GM23338 (cell line): ENCODE results near the gene IDI2. TPM values are rescaled to one million over a fixed set of nuclear protein-coding genes. Genes with fewer than 3 reads are reported as not detected.
A peak's percentile ranks its signal among the peaks of the same experiment; 100 is the strongest.

Experiments used
- ATAC-seq: fragments of 200-7000 bp; cut with Tn5 transposase; 3 replicates; pipeline ENCODE4 v1.9.1; 2020
- DNase-seq: peaks from one replicate; pipeline ENCODE4 v3.0.0-alpha.2; 2015; ENCODE audit warnings: low spot score
- H2AFZ ChIP-seq: fragments of 200-600 bp; sonication (generic); 2 replicates; pipeline ENCODE4 v1.8.0; 2016; ENCODE audit warnings: antibody characterized with exemption, mild to moderate bottlenecking, moderate library complexity
- H3F3A ChIP-seq: fragments of 200-600 bp; sonication (generic); replicated peaks from 2 replicates; pipeline ENCODE4 v1.8.0; 2017; ENCODE audit warnings: antibody characterized with exemption, mixed run types, low read depth
- H3K27ac ChIP-seq: fragments of 200-600 bp; sonication (generic); 2 replicates; pipeline ENCODE4 v1.6.1; 2016; ENCODE audit warnings: low read depth
- H3K27me3 ChIP-seq: fragments of 200-600 bp; sonication (generic); 2 replicates; pipeline ENCODE4 v1.8.0; 2016; ENCODE audit warnings: mild to moderate bottlenecking, mixed run types, moderate library complexity; ENCODE audit not compliant: insufficient read depth
- H3K36me3 ChIP-seq: fragments of 200-600 bp; sonication (generic); 2 replicates; pipeline ENCODE4 v1.8.0; 2016; ENCODE audit warnings: mild to moderate bottlenecking; ENCODE audit not compliant: insufficient read depth
- H3K4me1 ChIP-seq: fragments of 200-600 bp; sonication (generic); 2 replicates; pipeline ENCODE4 v1.8.0; 2016; ENCODE audit warnings: mild to moderate bottlenecking, moderate library complexity; ENCODE audit not compliant: insufficient read depth
- H3K4me2 ChIP-seq: fragments of 200-600 bp; sonication (generic); 2 replicates; pipeline ENCODE4 v1.7.1; 2017; ENCODE audit warnings: mixed run types
- H3K4me3 ChIP-seq: fragments of 200-600 bp; sonication (generic); 2 replicates; pipeline ENCODE4 v1.6.1; 2016; ENCODE audit warnings: mixed run types
- H3K79me2 ChIP-seq: fragments of 200-600 bp; sonication (generic); replicated peaks from 2 replicates; pipeline ENCODE4 v1.8.0; 2017; ENCODE audit warnings: mild to moderate bottlenecking; ENCODE audit not compliant: insufficient read depth
- H3K9me2 ChIP-seq: fragments of 200-600 bp; sonication (generic); 2 replicates; pipeline ENCODE4 v1.8.0; 2017; ENCODE audit not compliant: insufficient read depth
- H4K20me1 ChIP-seq: fragments of 200-600 bp; sonication (generic); replicated peaks from 2 replicates; pipeline ENCODE4 v1.8.0; 2017; ENCODE audit warnings: mild to moderate bottlenecking; ENCODE audit not compliant: insufficient read depth
- H3K27ac Mint-ChIP-seq: 2 replicates; pipeline ENCODE4 v1.8.0; 2020; ENCODE audit warnings: inconsistent platforms, mild to moderate bottlenecking, moderate library complexity, mixed read lengths
- H3K27me3 Mint-ChIP-seq: 3 replicates; pipeline ENCODE4 v1.8.0; 2022; ENCODE audit warnings: low read depth, mild to moderate bottlenecking, moderate library complexity, mixed read lengths, inconsistent platforms; ENCODE audit not compliant: insufficient read depth, poor library complexity
- H3K36me3 Mint-ChIP-seq: 3 replicates; pipeline ENCODE4 v1.8.0; 2021; ENCODE audit warnings: low read depth, mild to moderate bottlenecking, inconsistent platforms, moderate library complexity, mixed read lengths
- H3K4me1 Mint-ChIP-seq: 3 replicates; pipeline ENCODE4 v1.8.0; 2020; ENCODE audit warnings: mild to moderate bottlenecking, inconsistent platforms, mixed read lengths
- H3K4me3 Mint-ChIP-seq: 3 replicates; pipeline ENCODE4 v1.8.0; 2021; ENCODE audit warnings: moderate library complexity, mild to moderate bottlenecking, inconsistent platforms, mixed read lengths
- H3K9me3 Mint-ChIP-seq: 3 replicates; pipeline ENCODE4 v1.8.0; 2020; ENCODE audit warnings: moderate library complexity, mild to moderate bottlenecking, inconsistent platforms, mixed read lengths
- CREB1 ChIP-seq: fragments of 250-450 bp; sonication (Bioruptor Pico); IDR thresholded peaks from 2 replicates; pipeline ENCODE4 v1.5.0; 2020; ENCODE audit warnings: low read depth, mild to moderate bottlenecking, moderate library complexity
- EZH2 ChIP-seq: fragments of 200-600 bp; sonication (generic); IDR thresholded peaks from one replicate; pipeline ENCODE4 v1.8.0; 2017; ENCODE audit warnings: antibody characterized with exemption, mild to moderate bottlenecking, low read depth; ENCODE audit not compliant: unreplicated experiment
- EZH2phosphoT487 ChIP-seq: fragments of 200-600 bp; sonication (generic); IDR thresholded peaks from one replicate; pipeline ENCODE4 v1.8.1; 2018; ENCODE audit warnings: antibody characterized with exemption; ENCODE audit not compliant: unreplicated experiment
- JUNB ChIP-seq: IDR thresholded peaks from one replicate; pipeline ENCODE4 v1.6.1; 2016; ENCODE audit warnings: antibody characterized with exemption; ENCODE audit not compliant: unreplicated experiment
- NANOG ChIP-seq: IDR thresholded peaks from 2 replicates; pipeline ENCODE4 v1.6.1; 2016; ENCODE audit warnings: antibody characterized with exemption, borderline replicate concordance
- POLR2AphosphoS5 ChIP-seq: IDR thresholded peaks from 2 replicates; pipeline ENCODE4 v1.6.1; 2016; ENCODE audit warnings: antibody characterized with exemption, low read depth
- STAT1 ChIP-seq: IDR thresholded peaks from one replicate; pipeline ENCODE4 v1.6.1; 2016; ENCODE audit warnings: antibody characterized with exemption; ENCODE audit not compliant: unreplicated experiment
- ZNF114 ChIP-seq: fragments of 250-450 bp; sonication (Bioruptor Pico); IDR thresholded peaks from 2 replicates; pipeline ENCODE4 v1.5.0; 2020; ENCODE audit warnings: mild to moderate bottlenecking, moderate library complexity
- ZNF331 ChIP-seq: fragments of 250-450 bp; sonication (Bioruptor Pico); IDR thresholded peaks from 2 replicates; pipeline ENCODE4 v1.5.0; 2020; ENCODE audit warnings: low read depth, mild to moderate bottlenecking, moderate library complexity
- polyA plus RNA-seq: library from polyadenylated mRNA; unstranded; fragments of >200 nt; fragmentation: Nextera tagmentation; extraction: Ambion mirVana; gene quantifications from 2 replicates; pipeline ENCODE4 v1.2.1, GENCODE V29; 2016
- total RNA-seq: library from RNA; depleted of rRNA; stranded (reverse); fragments of >200 nt; shearing (Covaris generic); gene quantifications from 2 replicates; pipeline ENCODE4 v1.2.3, GENCODE V29; 2014
- TF ChIP-seq, protein P1 (sequence below): IDR thresholded peaks from one replicate; pipeline ENCODE4 v1.6.1; 2018; ENCODE audit warnings: antibody characterized with exemption; ENCODE audit not compliant: unreplicated experiment
- TF ChIP-seq, protein P2 (sequence below): fragments of 250-450 bp; sonication (Bioruptor Pico); IDR thresholded peaks from 2 replicates; pipeline ENCODE4 v1.5.0; 2020; ENCODE audit warnings: mild to moderate bottlenecking, moderate library complexity
- TF ChIP-seq, protein P3 (sequence below): IDR thresholded peaks from 2 replicates; pipeline ENCODE4 v1.6.1; 2016; ENCODE audit warnings: antibody characterized with exemption
- TF ChIP-seq, protein P4 (sequence below), 2 experiments: fragments of 200-600 bp in 1 of 2; sonication (generic) in 1 of 2; conservative IDR thresholded peaks; 2 replicates each; pipeline versions ENCODE4 v1.5.1 to v1.6.1; 2016 to 2017; ENCODE audit warnings: antibody characterized with exemption in 2 of 2, low read depth in 2 of 2, mild to moderate bottlenecking in 2 of 2, moderate library complexity in 1 of 2

IDI2 gene
- total and polyA plus RNA-seq, 2 experiments from 2014 or later, result not detected

- Histone ChIP-seq H3F3A (peaks cover 14% of the 10 kb centered on the region; the same call in 1 of the 2 replicates), H3K27ac (no peak overlapping the region), H3K9me2 (no peaks in the 10 kb centered on the region), H3K4me3 (no peak overlapping the region), H3K4me1 (peaks cover 2% of the 10 kb centered on the region; the same call in 1 of the 2 replicates), H3K36me3 (peaks cover 10% of the 10 kb centered on the region; the same call in 1 of the 2 replicates), H3K79me2 (no peaks in the 10 kb centered on the region), H3K27me3 (no peaks in the 10 kb centered on the region), H3K4me2 (no peak overlapping the region), H2AFZ (no peak overlapping the region), H4K20me1 (peaks cover 12% of the 10 kb centered on the region)
- Mint-ChIP-seq H3K4me3 (no peak overlapping the region), H3K4me1 (peaks cover 12% of the 10 kb centered on the region; the same call in 2 of the 3 replicates), H3K27ac (no peak overlapping the region; the same call in 1 of the 2 replicates), H3K9me3 (no peaks in the 10 kb centered on the region), H3K27me3 (no peaks in the 10 kb centered on the region), H3K36me3 (peaks cover 8% of the 10 kb centered on the region)
- TF ChIP-seq JUNB, result no peak
- TF ChIP-seq ZNF114 (CRISPR knock-in tag), result no peak
- TF ChIP-seq, protein P1, sequence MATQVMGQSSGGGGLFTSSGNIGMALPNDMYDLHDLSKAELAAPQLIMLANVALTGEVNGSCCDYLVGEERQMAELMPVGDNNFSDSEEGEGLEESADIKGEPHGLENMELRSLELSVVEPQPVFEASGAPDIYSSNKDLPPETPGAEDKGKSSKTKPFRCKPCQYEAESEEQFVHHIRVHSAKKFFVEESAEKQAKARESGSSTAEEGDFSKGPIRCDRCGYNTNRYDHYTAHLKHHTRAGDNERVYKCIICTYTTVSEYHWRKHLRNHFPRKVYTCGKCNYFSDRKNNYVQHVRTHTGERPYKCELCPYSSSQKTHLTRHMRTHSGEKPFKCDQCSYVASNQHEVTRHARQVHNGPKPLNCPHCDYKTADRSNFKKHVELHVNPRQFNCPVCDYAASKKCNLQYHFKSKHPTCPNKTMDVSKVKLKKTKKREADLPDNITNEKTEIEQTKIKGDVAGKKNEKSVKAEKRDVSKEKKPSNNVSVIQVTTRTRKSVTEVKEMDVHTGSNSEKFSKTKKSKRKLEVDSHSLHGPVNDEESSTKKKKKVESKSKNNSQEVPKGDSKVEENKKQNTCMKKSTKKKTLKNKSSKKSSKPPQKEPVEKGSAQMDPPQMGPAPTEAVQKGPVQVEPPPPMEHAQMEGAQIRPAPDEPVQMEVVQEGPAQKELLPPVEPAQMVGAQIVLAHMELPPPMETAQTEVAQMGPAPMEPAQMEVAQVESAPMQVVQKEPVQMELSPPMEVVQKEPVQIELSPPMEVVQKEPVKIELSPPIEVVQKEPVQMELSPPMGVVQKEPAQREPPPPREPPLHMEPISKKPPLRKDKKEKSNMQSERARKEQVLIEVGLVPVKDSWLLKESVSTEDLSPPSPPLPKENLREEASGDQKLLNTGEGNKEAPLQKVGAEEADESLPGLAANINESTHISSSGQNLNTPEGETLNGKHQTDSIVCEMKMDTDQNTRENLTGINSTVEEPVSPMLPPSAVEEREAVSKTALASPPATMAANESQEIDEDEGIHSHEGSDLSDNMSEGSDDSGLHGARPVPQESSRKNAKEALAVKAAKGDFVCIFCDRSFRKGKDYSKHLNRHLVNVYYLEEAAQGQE, result no peak
- no peak for TF ChIP-seq CREB1 (CRISPR knock-in tag)
- TF ChIP-seq ZNF331 (CRISPR knock-in tag), result no peak
- no peak for TF ChIP-seq EZH2
- TF ChIP-seq, protein P2, sequence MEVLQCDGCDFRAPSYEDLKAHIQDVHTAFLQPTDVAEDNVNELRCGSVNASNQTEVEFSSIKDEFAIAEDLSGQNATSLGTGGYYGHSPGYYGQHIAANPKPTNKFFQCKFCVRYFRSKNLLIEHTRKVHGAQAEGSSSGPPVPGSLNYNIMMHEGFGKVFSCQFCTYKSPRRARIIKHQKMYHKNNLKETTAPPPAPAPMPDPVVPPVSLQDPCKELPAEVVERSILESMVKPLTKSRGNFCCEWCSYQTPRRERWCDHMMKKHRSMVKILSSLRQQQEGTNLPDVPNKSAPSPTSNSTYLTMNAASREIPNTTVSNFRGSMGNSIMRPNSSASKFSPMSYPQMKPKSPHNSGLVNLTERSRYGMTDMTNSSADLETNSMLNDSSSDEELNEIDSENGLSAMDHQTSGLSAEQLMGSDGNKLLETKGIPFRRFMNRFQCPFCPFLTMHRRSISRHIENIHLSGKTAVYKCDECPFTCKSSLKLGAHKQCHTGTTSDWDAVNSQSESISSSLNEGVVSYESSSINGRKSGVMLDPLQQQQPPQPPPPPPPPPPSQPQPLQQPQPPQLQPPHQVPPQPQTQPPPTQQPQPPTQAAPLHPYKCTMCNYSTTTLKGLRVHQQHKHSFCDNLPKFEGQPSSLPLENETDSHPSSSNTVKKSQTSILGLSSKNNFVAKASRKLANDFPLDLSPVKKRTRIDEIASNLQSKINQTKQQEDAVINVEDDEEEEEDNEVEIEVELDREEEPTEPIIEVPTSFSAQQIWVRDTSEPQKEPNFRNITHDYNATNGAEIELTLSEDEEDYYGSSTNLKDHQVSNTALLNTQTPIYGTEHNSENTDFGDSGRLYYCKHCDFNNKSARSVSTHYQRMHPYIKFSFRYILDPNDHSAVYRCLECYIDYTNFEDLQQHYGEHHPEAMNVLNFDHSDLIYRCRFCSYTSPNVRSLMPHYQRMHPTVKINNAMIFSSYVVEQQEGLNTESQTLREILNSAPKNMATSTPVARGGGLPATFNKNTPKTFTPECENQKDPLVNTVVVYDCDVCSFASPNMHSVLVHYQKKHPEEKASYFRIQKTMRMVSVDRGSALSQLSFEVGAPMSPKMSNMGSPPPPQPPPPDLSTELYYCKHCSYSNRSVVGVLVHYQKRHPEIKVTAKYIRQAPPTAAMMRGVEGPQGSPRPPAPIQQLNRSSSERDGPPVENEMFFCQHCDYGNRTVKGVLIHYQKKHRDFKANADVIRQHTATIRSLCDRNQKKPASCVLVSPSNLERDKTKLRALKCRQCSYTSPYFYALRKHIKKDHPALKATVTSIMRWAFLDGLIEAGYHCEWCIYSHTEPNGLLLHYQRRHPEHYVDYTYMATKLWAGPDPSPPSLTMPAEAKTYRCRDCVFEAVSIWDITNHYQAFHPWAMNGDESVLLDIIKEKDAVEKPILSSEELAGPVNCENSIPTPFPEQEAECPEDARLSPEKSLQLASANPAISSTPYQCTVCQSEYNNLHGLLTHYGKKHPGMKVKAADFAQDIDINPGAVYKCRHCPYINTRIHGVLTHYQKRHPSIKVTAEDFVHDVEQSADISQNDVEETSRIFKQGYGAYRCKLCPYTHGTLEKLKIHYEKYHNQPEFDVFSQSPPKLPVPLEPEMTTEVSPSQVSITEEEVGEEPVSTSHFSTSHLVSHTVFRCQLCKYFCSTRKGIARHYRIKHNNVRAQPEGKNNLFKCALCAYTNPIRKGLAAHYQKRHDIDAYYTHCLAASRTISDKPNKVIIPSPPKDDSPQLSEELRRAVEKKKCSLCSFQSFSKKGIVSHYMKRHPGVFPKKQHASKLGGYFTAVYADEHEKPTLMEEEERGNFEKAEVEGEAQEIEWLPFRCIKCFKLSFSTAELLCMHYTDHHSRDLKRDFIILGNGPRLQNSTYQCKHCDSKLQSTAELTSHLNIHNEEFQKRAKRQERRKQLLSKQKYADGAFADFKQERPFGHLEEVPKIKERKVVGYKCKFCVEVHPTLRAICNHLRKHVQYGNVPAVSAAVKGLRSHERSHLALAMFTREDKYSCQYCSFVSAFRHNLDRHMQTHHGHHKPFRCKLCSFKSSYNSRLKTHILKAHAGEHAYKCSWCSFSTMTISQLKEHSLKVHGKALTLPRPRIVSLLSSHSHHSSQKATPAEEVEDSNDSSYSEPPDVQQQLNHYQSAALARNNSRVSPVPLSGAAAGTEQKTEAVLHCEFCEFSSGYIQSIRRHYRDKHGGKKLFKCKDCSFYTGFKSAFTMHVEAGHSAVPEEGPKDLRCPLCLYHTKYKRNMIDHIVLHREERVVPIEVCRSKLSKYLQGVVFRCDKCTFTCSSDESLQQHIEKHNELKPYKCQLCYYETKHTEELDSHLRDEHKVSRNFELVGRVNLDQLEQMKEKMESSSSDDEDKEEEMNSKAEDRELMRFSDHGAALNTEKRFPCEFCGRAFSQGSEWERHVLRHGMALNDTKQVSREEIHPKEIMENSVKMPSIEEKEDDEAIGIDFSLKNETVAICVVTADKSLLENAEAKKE (CRISPR knock-in tag), result no peak
- TF ChIP-seq, protein P3, sequence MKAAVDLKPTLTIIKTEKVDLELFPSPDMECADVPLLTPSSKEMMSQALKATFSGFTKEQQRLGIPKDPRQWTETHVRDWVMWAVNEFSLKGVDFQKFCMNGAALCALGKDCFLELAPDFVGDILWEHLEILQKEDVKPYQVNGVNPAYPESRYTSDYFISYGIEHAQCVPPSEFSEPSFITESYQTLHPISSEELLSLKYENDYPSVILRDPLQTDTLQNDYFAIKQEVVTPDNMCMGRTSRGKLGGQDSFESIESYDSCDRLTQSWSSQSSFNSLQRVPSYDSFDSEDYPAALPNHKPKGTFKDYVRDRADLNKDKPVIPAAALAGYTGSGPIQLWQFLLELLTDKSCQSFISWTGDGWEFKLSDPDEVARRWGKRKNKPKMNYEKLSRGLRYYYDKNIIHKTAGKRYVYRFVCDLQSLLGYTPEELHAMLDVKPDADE, result no peak
- no peak for TF ChIP-seq NANOG
- no peak for TF ChIP-seq STAT1
- no peak for TF ChIP-seq EZH2phosphoT487
- no peak for TF ChIP-seq POLR2AphosphoS5
- TF ChIP-seq, protein P4, sequence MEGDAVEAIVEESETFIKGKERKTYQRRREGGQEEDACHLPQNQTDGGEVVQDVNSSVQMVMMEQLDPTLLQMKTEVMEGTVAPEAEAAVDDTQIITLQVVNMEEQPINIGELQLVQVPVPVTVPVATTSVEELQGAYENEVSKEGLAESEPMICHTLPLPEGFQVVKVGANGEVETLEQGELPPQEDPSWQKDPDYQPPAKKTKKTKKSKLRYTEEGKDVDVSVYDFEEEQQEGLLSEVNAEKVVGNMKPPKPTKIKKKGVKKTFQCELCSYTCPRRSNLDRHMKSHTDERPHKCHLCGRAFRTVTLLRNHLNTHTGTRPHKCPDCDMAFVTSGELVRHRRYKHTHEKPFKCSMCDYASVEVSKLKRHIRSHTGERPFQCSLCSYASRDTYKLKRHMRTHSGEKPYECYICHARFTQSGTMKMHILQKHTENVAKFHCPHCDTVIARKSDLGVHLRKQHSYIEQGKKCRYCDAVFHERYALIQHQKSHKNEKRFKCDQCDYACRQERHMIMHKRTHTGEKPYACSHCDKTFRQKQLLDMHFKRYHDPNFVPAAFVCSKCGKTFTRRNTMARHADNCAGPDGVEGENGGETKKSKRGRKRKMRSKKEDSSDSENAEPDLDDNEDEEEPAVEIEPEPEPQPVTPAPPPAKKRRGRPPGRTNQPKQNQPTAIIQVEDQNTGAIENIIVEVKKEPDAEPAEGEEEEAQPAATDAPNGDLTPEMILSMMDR (conservative IDR thresholded peaks at IDR 0.05; ENCODE audit: low read depth in 2 of 2), result no peak
- ATAC-seq, result peak; percentile 64
- DNase-seq, result no peak
These were observed 9.5 kb upstream of the IDI2 start for GRCh38 chr10:1035201-1035600.
